ENCODE measurements around the gene MEOX1.

MEOX1 gene

DNA sequence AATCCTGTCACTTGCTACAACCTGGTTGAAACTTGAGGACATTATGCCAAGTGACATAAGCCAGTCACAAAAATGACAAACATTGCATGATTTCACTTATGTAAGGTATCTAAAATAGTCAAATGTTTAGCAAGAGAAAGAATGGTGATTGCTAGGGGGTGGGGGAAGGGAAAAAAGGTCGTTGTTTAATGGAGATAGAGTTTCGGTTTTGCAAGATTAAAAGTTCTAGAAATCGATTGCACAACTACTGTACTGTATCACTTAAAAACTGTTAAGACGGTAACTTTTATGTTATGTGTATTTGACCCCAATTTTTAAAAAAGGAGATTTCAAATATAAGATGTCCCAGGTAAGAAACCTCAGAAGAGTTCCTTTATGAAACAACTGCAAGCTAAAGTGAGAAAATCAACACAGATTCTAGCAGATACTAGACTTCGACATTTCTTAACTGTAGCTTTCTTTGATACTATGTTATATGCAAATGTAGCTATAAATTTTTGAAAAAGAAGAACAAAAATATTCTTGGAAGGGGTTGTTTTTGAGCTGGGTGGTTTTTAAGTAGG, 5.9 kb downstream of the MEOX1 start:
- Histone ChIP-seq H3K9ac (ENCODE audit: low read length) (no peak overlapping the region), H2AFZ (ENCODE audit: low read length) (no peak overlapping the region), H3K9me2 (ENCODE audit: low read depth, low read length) (no peaks in the 10 kb centered on the region), H3K79me2 (ENCODE audit: insufficient read depth, low read length) (no peaks in the 10 kb centered on the region), H3F3A (ENCODE audit: insufficient read depth, low read length) (no peaks in the 10 kb centered on the region), H3K4me3 (ENCODE audit: low read depth, low read length, poor library complexity, severe bottlenecking) (no peak overlapping the region), H3K36me3 (ENCODE audit: insufficient read depth, low read length) (no peaks in the 10 kb centered on the region), H4K20me1 (ENCODE audit: insufficient read depth, low read length) (no peaks in the 10 kb centered on the region), H3K27me3 (ENCODE audit: insufficient read depth, low read length) (no peaks in the 10 kb centered on the region), H3K27ac (ENCODE audit: low read depth, low read length, poor library complexity, severe bottlenecking) (no peak overlapping the region), H3K4me2 (ENCODE audit: low read length) (no peak overlapping the region), H3K9me3 (ENCODE audit: low read length) (no peaks in the 10 kb centered on the region), H3K4me1 (ENCODE audit: insufficient read depth, low read length, severe bottlenecking) (no peaks in the 10 kb centered on the region)
- TF ChIP-seq, protein P1, sequence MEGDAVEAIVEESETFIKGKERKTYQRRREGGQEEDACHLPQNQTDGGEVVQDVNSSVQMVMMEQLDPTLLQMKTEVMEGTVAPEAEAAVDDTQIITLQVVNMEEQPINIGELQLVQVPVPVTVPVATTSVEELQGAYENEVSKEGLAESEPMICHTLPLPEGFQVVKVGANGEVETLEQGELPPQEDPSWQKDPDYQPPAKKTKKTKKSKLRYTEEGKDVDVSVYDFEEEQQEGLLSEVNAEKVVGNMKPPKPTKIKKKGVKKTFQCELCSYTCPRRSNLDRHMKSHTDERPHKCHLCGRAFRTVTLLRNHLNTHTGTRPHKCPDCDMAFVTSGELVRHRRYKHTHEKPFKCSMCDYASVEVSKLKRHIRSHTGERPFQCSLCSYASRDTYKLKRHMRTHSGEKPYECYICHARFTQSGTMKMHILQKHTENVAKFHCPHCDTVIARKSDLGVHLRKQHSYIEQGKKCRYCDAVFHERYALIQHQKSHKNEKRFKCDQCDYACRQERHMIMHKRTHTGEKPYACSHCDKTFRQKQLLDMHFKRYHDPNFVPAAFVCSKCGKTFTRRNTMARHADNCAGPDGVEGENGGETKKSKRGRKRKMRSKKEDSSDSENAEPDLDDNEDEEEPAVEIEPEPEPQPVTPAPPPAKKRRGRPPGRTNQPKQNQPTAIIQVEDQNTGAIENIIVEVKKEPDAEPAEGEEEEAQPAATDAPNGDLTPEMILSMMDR (IDR thresholded peaks at IDR 0.05; ENCODE audit: low read length), result no peak
- no peak for TF ChIP-seq EZH2 (IDR thresholded peaks at IDR 0.05; ENCODE audit: borderline replicate concordance, low read length)

GRCh38 chr17:43652124-43652480, 9.6 kb downstream of the MEOX1 start:
- Histone ChIP-seq H3K27ac (ENCODE audit: low read depth, low read length, poor library complexity, severe bottlenecking) (no peak overlapping the region), H2AFZ (ENCODE audit: low read length) (no peak overlapping the region), H3K27me3 (ENCODE audit: insufficient read depth, low read length) (no peaks in the 10 kb centered on the region), H4K20me1 (ENCODE audit: insufficient read depth, low read length) (no peaks in the 10 kb centered on the region), H3K36me3 (ENCODE audit: insufficient read depth, low read length) (no peaks in the 10 kb centered on the region), H3K9ac (ENCODE audit: low read length) (no peak overlapping the region), H3K9me3 (ENCODE audit: low read length) (no peaks in the 10 kb centered on the region), H3K4me3 (ENCODE audit: low read depth, low read length, poor library complexity, severe bottlenecking) (no peak overlapping the region), H3K79me2 (ENCODE audit: insufficient read depth, low read length) (no peaks in the 10 kb centered on the region), H3F3A (ENCODE audit: insufficient read depth, low read length) (no peaks in the 10 kb centered on the region), H3K4me1 (ENCODE audit: insufficient read depth, low read length, severe bottlenecking) (no peaks in the 10 kb centered on the region), H3K4me2 (ENCODE audit: low read length) (no peak overlapping the region), H3K9me2 (ENCODE audit: low read depth, low read length) (no peaks in the 10 kb centered on the region)
- no peak for TF ChIP-seq EZH2 (IDR thresholded peaks at IDR 0.05; ENCODE audit: borderline replicate concordance, low read length)
- TF ChIP-seq, protein P1 (IDR thresholded peaks at IDR 0.05; ENCODE audit: low read length), result no peak

DNA sequence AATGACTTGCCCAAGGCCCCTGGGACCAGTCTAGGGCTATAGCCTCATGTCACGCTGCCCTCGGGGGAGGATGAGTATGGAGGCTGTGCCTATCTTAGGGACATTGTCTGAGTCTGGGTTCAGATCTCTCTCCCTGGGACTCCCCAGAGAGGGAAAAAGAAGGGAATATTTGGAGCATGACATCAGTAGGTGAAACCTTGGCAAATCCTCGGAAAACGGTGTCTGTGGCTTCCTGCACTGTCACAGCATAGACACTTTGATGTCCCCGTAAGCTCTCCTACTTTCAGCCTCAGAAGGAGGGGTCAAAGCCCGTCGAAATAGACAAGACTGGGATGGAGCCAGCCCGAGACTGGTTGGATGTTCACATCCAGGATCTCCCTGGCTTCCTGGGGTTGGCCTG, 11.3 kb downstream of the MEOX1 start:
- H3K27me3 ChIP-seq (ENCODE audit: insufficient read depth, low read length), result no peaks in the 10 kb centered on the region
- no peaks in the 10 kb centered on the region for H3F3A ChIP-seq (ENCODE audit: insufficient read depth, low read length)
- no peaks in the 10 kb centered on the region for H3K9me3 ChIP-seq (ENCODE audit: low read length)
- H3K36me3 ChIP-seq (ENCODE audit: insufficient read depth, low read length), result no peaks in the 10 kb centered on the region
- no peak overlapping the region for H3K27ac ChIP-seq (ENCODE audit: low read depth, low read length, poor library complexity, severe bottlenecking)
- no peaks in the 10 kb centered on the region for H3K4me1 ChIP-seq (ENCODE audit: insufficient read depth, low read length, severe bottlenecking)
- TF ChIP-seq EZH2 (IDR thresholded peaks at IDR 0.05; ENCODE audit: borderline replicate concordance, low read length), result no peak
- TF ChIP-seq, protein P1 (IDR thresholded peaks at IDR 0.05; ENCODE audit: low read length), result no peak
- no peaks in the 10 kb centered on the region for H3K9me2 ChIP-seq (ENCODE audit: low read depth, low read length)
- no peak overlapping the region for H3K9ac ChIP-seq (ENCODE audit: low read length)
- H3K4me3 ChIP-seq (ENCODE audit: low read depth, low read length, poor library complexity, severe bottlenecking), result no peak overlapping the region
- H2AFZ ChIP-seq (ENCODE audit: low read length), result no peak overlapping the region
- no peaks in the 10 kb centered on the region for H3K79me2 ChIP-seq (ENCODE audit: insufficient read depth, low read length)
- H3K4me2 ChIP-seq (ENCODE audit: low read length), result no peak overlapping the region
- H4K20me1 ChIP-seq (ENCODE audit: insufficient read depth, low read length), result no peaks in the 10 kb centered on the region

Data from OCI-LY1 (cell line).